Tibial artery (tissue), 4 donors: Measurements from ENCODE around the gene ZFAND2B.

Source experiments
- DNase-seq, 2 donors: peaks; one replicate each; pipeline ENCODE4 v3.0.0-alpha.2; 2019
- H3K27ac ChIP-seq, 2 donors: fragments of 200-600 bp; sonication (generic) in 1 of 2; 1 replicate in 1 of 2; 2 replicates in 1 of 2; pipeline ENCODE4 v1.5.1; 2018 to 2019; ENCODE audit warnings: mild to moderate bottlenecking in 1 of 2
- H3K27me3 ChIP-seq, 2 donors: fragments of 200-600 bp; sonication (generic) in 1 of 2; one replicate each; pipeline versions ENCODE4 v1.5.1 to v1.6.0; 2016 to 2019
- H3K36me3 ChIP-seq, 3 donors: fragments of 200-600 bp; sonication (generic) in 2 of 3; one replicate each; pipeline ENCODE4 v1.5.1; 2016 to 2019; ENCODE audit warnings: mild to moderate bottlenecking in 2 of 3
- H3K4me1 ChIP-seq, 4 donors: fragments of 200-600 bp; sonication (generic) in 2 of 4; 1 replicate in 3 of 4; 2 replicates in 1 of 4; pipeline ENCODE4 v1.5.1; 2016 to 2019
- H3K4me3 ChIP-seq, 2 donors: fragments of 200-600 bp; sonication (generic) in 1 of 2; 1 replicate in 1 of 2; 2 replicates in 1 of 2; pipeline ENCODE4 v1.5.1; 2018 to 2019; ENCODE audit warnings: mild to moderate bottlenecking in 2 of 2
- H3K9me3 ChIP-seq, 3 donors: fragments of 200-600 bp; sonication (generic) in 1 of 3; one replicate each; pipeline ENCODE4 v1.5.1; 2016 to 2019
- intact Hi-C: fragments of 100-400 bp; cut with DNase I; formaldehyde crosslinking; loops from one replicate; pipeline ENCODE4 v1.15.0; 2023; ENCODE audit warnings: low total_unique reads
- TF ChIP-seq, protein P1 (sequence below), 2 experiments: fragments of 200-600 bp in 1 of 2; fragments of 450-650 bp in 1 of 2; IDR thresholded peaks; one replicate each; pipeline ENCODE4 v1.5.1; 2017 to 2019; ENCODE audit warnings: antibody characterized with exemption in 2 of 2, mild to moderate bottlenecking in 1 of 2, moderate library complexity in 1 of 2

The ZFAND2B gene

DNA sequence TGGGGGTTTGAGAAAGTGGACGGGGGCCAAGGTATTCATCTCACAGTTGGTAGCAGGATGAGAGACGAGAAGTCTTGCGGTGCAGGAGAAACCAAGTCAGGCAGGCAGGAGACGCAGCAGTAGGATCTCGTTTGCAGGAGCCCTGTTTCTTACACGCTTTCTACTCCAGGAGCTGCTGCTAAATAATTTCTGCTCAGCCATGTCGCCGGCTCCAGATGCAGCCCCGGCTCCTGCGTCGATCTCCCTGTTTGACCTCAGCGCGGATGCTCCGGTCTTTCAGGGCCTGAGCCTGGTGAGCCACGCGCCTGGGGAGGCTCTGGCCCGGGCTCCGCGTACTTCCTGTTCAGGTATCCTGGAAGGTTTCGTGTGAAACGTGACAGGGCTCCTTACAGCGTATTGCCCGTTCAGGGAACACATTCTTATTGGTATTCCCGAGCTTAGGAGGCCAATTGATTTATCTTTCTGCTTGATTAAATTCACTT lies 23.5 kb downstream of the ZFAND2B start:
- TF ChIP-seq, protein P1, sequence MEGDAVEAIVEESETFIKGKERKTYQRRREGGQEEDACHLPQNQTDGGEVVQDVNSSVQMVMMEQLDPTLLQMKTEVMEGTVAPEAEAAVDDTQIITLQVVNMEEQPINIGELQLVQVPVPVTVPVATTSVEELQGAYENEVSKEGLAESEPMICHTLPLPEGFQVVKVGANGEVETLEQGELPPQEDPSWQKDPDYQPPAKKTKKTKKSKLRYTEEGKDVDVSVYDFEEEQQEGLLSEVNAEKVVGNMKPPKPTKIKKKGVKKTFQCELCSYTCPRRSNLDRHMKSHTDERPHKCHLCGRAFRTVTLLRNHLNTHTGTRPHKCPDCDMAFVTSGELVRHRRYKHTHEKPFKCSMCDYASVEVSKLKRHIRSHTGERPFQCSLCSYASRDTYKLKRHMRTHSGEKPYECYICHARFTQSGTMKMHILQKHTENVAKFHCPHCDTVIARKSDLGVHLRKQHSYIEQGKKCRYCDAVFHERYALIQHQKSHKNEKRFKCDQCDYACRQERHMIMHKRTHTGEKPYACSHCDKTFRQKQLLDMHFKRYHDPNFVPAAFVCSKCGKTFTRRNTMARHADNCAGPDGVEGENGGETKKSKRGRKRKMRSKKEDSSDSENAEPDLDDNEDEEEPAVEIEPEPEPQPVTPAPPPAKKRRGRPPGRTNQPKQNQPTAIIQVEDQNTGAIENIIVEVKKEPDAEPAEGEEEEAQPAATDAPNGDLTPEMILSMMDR (IDR thresholded peaks at IDR 0.05), result no peak
- DNase-seq, result peak in 1 of 2 donors; percentile 79
- intact Hi-C loops, result loop anchor here (2.0 kb wide), 1 partner anchor 15 kb away; the partner anchor contains the start of genes GLB1L and STK16
- Histone ChIP-seq H3K36me3 (peaks cover 39 to 54% (median 54%) of the 10 kb centered on the region in 3 donors), H3K27ac (peak overlapping the region; percentile 93 to 96), H3K9me3 (no peaks in the 10 kb centered on the region), H3K27me3 (no peaks in the 10 kb centered on the region), H3K4me3 (peak overlapping the region; percentile 62 to 77), H3K4me1 (peaks cover 5 to 44% (median 26%) of the 10 kb centered on the region in 4 donors)

DNA sequence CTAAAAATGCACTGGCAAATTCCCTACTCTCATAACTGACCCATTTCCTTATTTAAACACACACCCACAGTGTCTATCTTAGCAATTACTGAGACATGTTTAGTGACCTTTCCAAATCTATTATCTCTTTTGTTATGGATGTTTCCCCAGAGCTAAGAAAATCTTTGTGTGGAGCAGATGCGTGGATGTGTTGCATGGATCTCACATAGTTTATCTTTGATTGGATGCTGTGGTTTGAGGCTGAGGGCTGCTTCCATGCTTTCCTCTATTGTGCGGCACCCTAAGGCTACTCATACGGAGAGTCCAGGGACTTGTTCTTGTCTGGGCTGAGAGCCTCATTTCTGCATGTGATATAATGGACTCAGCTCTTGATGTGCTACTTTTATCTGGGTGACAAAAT lies 27.7 kb downstream of the ZFAND2B start:
- intact Hi-C loops, result no loop called here
- Histone ChIP-seq H3K4me3 (no peak overlapping the region), H3K27ac (no peak overlapping the region), H3K27me3 (no peaks in the 10 kb centered on the region), H3K4me1 (peaks cover 5 to 21% (median 11%) of the 10 kb centered on the region in 4 donors), H3K9me3 (no peaks in the 10 kb centered on the region), H3K36me3 (peaks cover 61 to 75% (median 64%) of the 10 kb centered on the region in 3 donors)
- TF ChIP-seq, protein P1 (IDR thresholded peaks at IDR 0.05), result no peak
- DNase-seq, result no peak

DNA sequence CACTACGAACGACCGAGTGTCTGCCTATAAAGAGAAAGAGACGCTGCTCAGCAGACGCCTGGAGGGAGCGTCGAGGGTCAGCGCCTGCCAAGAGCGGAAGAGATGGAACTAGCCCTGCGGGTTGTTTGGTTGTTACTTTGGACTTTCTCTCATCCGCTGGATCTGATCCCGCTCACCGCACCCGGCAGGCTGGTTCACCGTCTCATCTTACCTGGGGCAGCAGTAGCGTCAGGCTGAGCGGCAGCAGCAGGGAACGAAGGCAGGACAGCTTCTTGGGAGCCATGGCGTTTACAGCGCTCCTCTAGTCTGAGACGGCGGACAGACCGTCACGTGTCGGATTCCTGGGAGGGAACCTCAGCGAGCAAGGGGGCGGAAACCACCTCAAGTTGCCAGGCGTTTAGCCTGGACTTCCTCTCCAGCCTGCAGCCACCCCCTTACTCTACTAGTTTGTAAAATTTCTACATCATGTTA lies 36.7 kb downstream of the ZFAND2B start:
- Histone ChIP-seq H3K27ac (no peak overlapping the region), H3K36me3 (peaks cover 0 to 31% (median 12%) of the 10 kb centered on the region in 3 donors), H3K4me3 (no peak overlapping the region), H3K9me3 (no peaks in the 10 kb centered on the region), H3K4me1 (peaks cover 0 to 29% (median 24%) of the 10 kb centered on the region in 4 donors), H3K27me3 (no peaks in the 10 kb centered on the region)
- TF ChIP-seq, protein P1 (IDR thresholded peaks at IDR 0.05), result no peak
- intact Hi-C loops, result no loop called here
- DNase-seq, result no peak

GRCh38 chr2:219244789-219245147 lies 38.2 kb downstream of the ZFAND2B start:
- TF ChIP-seq, protein P1 (IDR thresholded peaks at IDR 0.05), result no peak
- H3K4me1 ChIP-seq, result peaks cover 0 to 44% (median 38%) of the 10 kb centered on the region in 4 donors
- intact Hi-C loops, result loop anchor here (2.0 kb wide), 1 partner anchor 14 kb away; no protein-coding TSS in a partner anchor

DNA sequence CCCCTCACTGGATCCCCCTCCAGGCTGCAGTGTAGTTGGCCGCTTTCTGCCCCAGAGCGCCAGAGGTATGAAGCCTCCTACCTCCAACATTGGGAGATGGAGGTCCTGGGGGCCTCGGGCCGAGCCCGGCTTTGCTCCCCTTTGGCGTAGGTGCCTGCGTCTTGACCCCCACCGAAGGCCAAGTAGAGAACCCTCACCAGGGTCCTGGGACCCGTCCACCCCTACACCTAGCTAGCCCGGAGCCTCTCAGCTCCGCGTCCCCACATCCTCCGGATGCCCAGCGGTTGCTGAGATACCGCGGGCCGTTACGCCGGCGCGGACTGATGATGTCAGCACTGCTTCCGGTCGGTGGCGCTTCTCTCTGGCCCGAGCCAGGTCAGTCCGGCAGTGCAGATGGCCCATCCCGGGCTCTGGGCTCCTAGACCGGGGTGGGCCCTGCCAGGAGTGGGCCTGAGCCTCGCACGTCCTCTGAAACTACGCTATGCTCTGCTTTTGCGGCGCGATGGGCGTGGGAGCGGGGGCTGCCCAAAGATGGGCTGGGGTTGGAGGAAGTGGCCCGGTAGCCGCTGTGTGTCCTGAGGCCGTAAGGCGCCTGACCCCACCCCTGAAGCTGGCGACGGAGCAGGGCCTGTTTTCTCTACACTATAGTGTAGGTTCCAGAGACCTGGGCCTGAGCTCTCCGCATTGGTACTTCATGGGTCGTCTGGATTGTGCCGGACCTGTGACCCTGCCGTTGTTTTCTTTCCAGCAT lies 38.7 kb downstream of the ZFAND2B start, which contains the start of the genes GLB1L and STK16:
Gene GLB1L (minus strand): TSS at position 297 of the 751 bp plus-strand sequence. CDS start 1,871 bp downstream, outside the sequence.
Gene STK16 (plus strand): TSS at position 332 of the 751 bp plus-strand sequence. CDS start 521 bp downstream, outside the sequence.
- DNase-seq, result peak; percentile 91 to 97
- Histone ChIP-seq H3K27ac (peak within 1 kb of the TSS; percentile 92 to 99), H3K27me3 (no peaks in the 10 kb centered on the region), H3K9me3 (no peaks in the 10 kb centered on the region), H3K36me3 (peaks cover 4 to 26% (median 18%) of the 10 kb centered on the region in 3 donors), H3K4me1 (peaks cover 0 to 49% (median 44%) of the 10 kb centered on the region in 4 donors), H3K4me3 (peak within 1 kb of the TSS; percentile 67 to 95)
- intact Hi-C loops, result loop anchor here (2.0 kb wide), 1 partner anchor 15 kb away; no protein-coding TSS in a partner anchor
- TF ChIP-seq, protein P1 (IDR thresholded peaks at IDR 0.05), result peak in 1 of 2 experiments; percentile 9

More at GRCh38 chr2:219244789-219245147, 38.2 kb downstream of the ZFAND2B start:
- DNase-seq, result no peak
- Histone ChIP-seq H3K36me3 (peaks cover 0 to 27% (median 18%) of the 10 kb centered on the region in 3 donors), H3K27ac (peak overlapping the region; percentile 92 to 99), H3K9me3 (no peaks in the 10 kb centered on the region), H3K27me3 (no peaks in the 10 kb centered on the region), H3K4me3 (peak overlapping the region; percentile 67 to 95)
